GM06990 (cell line): Measurements from ENCODE around the gene WDFY3.

Experiments
- DNase-seq: peaks from one replicate; pipeline ENCODE4 v3.0.0-alpha.2; 2011; ENCODE audit not compliant: insufficient read length; ENCODE audit errors: extremely low read depth
- H3K27me3 ChIP-seq: replicated peaks from 2 replicates; pipeline ENCODE4 v1.6.0; 2011; ENCODE audit warnings: low read length; ENCODE audit not compliant: control insufficient read depth, insufficient read depth
- H3K36me3 ChIP-seq: 2 replicates; pipeline ENCODE4 v1.5.1; 2011; ENCODE audit warnings: low read length; ENCODE audit not compliant: control insufficient read depth, insufficient read depth
- H3K4me3 ChIP-seq: replicated peaks from 2 replicates; pipeline ENCODE4 v1.5.1; 2011; ENCODE audit warnings: low read depth, mild to moderate bottlenecking, control low read depth, low read length
- TF ChIP-seq, protein P1 (sequence below): IDR thresholded peaks from 2 replicates; pipeline ENCODE4 v1.5.1; 2011; ENCODE audit warnings: low read length, control low read depth, mild to moderate bottlenecking, inconsistent platforms; ENCODE audit not compliant: insufficient read depth, poor library complexity, severe bottlenecking

The WDFY3 gene

DNA sequence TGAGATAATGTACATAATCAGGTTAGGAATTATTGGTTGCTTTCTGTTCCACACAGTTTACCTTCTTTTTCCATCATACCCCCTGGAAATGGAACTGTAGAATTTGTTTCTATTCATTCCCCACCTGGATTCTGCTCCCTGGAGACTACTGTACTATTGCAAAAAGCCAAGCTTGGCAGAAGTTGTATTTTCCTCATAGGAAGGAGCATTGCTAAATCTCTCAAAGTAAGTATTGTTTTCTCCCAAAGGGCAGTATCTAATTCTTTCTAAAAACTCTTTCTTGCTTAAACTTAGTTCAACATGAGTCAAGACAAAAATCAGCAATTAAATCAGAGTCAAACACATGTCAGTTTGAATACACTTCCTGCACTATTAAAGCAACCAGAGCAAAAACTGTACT lies 247.4 kb downstream of the WDFY3 start:
- no peak for DNase-seq
- Histone ChIP-seq H3K36me3 (no peaks in the 10 kb centered on the region), H3K27me3 (no peaks in the 10 kb centered on the region), H3K4me3 (no peak overlapping the region)
- TF ChIP-seq, protein P1, sequence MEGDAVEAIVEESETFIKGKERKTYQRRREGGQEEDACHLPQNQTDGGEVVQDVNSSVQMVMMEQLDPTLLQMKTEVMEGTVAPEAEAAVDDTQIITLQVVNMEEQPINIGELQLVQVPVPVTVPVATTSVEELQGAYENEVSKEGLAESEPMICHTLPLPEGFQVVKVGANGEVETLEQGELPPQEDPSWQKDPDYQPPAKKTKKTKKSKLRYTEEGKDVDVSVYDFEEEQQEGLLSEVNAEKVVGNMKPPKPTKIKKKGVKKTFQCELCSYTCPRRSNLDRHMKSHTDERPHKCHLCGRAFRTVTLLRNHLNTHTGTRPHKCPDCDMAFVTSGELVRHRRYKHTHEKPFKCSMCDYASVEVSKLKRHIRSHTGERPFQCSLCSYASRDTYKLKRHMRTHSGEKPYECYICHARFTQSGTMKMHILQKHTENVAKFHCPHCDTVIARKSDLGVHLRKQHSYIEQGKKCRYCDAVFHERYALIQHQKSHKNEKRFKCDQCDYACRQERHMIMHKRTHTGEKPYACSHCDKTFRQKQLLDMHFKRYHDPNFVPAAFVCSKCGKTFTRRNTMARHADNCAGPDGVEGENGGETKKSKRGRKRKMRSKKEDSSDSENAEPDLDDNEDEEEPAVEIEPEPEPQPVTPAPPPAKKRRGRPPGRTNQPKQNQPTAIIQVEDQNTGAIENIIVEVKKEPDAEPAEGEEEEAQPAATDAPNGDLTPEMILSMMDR: no peak

DNA sequence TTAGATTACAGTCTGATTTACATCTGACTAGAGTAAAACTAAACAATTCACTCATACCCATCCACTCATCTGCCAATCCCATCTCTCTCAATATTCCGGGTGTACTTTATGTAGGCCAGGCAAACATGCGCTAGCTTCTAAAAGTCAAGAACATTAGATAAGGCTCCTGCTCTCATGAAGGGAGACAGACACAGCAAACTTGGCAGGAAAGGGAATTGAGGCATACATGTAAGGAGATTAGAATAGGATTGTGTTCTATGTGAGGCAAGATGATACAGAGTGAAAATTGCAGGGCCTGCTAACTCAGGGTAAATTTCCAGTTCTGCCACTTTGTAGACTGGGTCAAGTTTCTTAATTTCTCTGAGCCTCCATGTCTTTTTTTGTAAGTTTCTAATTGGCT lies 247.8 kb downstream of the WDFY3 start:
- Histone ChIP-seq H3K27me3 (no peaks in the 10 kb centered on the region), H3K36me3 (no peaks in the 10 kb centered on the region), H3K4me3 (no peak overlapping the region)
- TF ChIP-seq, protein P1: no peak
- DNase-seq: no peak

DNA sequence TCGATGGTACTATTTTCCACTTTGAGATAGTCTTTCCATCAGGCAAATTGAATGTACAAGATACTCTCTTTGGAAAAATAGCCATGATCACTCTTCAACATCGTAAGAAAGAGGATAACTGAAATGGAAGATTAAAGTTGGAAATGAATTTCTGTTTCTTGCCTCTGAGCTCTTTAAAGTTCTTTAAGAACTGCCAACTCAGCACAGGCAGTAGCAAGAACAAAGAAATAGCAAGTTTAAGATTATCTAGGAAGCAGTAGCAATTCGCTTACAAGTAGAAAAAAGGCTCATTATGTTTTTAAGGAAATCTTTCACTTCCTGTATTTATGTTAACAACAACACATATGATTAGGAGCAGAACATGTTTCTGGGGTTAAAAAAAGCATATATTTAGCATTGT lies 255.9 kb downstream of the WDFY3 start:
- TF ChIP-seq, protein P1: no peak
- no peaks in the 10 kb centered on the region for H3K36me3 ChIP-seq
- no peak overlapping the region for H3K4me3 ChIP-seq

DNA sequence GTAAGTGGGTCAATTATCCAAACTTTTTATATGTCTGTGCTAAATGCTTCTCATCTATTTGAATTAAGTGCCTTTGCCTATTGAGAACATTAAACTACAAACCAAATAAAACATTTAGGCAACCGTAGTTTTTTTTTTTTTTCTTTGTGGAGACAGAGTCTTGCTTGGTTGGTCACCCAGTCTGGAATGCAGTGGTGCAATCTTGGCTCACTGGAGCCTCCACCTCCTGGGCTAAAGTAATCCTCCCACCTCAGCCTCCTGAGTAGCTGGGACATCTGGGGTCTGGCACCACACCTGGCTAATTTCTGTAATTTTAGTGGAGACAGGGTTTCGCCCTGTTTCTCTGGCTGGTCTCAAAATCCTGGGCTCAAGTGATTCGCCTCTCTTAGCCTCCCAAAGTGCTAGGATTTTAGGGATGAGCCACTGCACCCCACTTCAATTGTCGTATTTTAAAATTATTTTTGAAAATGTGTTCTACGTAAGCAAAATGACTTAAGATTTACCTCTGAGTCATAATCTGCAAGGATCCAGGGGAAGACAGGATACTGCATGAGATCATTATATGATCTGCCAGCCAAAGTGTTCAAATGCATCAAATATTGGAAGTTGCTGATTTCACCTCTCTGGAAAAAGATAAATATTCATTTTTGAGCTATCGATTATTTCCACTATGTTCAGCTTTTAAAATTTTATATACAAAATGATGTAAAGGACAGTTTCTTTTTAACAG lies 257.9 kb downstream of the WDFY3 start:
- no peak overlapping the region for H3K4me3 ChIP-seq
- no peaks in the 10 kb centered on the region for H3K27me3 ChIP-seq
- no peaks in the 10 kb centered on the region for H3K36me3 ChIP-seq
- no peak for DNase-seq
- TF ChIP-seq, protein P1: no peak

More for the DNA sequence above, 255.9 kb downstream of the WDFY3 start:
- no peaks in the 10 kb centered on the region for H3K27me3 ChIP-seq
- DNase-seq: no peak

DNA sequence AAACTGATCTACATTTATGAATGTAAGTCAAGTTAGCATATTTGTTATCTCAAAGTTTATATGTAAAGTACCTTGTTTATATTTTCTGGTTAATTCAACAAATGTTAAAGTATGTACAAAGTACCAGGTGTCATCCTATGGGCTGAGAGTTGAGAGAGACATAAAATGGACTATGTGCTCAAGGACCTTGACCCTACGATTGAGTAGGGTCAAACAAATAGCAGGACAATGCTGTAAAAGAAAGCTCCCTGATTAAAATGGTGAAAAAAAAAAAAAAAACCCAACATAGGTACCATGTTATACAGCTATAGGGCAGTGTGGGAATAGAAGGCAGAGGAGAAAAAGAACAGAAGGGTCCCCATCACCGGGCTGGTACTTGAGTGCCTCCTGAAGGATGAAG lies 260.2 kb downstream of the WDFY3 start:
- TF ChIP-seq, protein P1: no peak
- no peaks in the 10 kb centered on the region for H3K36me3 ChIP-seq
- H3K27me3 ChIP-seq: no peaks in the 10 kb centered on the region
- H3K4me3 ChIP-seq: no peak overlapping the region
- no peak for DNase-seq
